Gastrocnemius medialis (tissue), 4 donors: ENCODE measurements around the gene TRIM25.

ENCODE experiments used
- CTCF ChIP-seq, 5 experiments: fragments of 450-650 bp in 3 of 5; fragments of 200-600 bp in 2 of 5; sonication (generic) in 2 of 5; IDR thresholded peaks in 4 of 5; conservative IDR thresholded peaks in 1 of 5; 1 replicate in 4 of 5; 2 replicates in 1 of 5; pipeline ENCODE4 v1.5.1; 2016 to 2019; ENCODE audit warnings: antibody characterized with exemption in 5 of 5, mild to moderate bottlenecking in 3 of 5, moderate library complexity in 3 of 5
- POLR2A ChIP-seq, 2 donors: fragments of 450-650 bp; IDR thresholded peaks; one replicate each; pipeline ENCODE4 v1.6.1; 2017; ENCODE audit warnings: antibody characterized with exemption in 2 of 2, mild to moderate bottlenecking in 2 of 2, moderate library complexity in 2 of 2

DNA sequence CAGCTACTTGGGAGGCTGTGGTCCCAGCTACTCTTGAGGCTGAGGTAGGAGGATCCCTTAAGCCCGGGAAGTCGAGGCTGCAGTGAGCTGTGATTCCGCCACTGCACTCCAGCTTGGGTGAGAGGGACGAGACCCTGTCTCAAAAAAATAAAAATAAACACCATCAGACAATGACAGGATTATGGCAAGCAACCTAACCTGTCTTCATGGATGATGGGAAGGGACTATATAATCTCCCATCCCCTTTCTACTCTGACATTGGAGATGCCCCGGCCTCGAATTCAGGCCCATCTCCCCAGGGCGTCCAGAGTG lies 893 bp downstream of the TRIM25 start:
- TF ChIP-seq CTCF (IDR thresholded peaks at IDR 0.05 in 4 of 5, conservative IDR thresholded peaks at IDR 0.05 in 1 of 5) = no peak
- no peak for TF ChIP-seq POLR2A (IDR thresholded peaks at IDR 0.05)
